NOMO-1 (cell line): ENCODE measurements around the gene IGF2BP2.
A peak's percentile ranks its signal among the peaks of the same experiment; 100 is the strongest.
"Not testable (repeated sequence)": the region's sequence is repeated elsewhere in the genome, so short reads cannot be mapped to it uniquely, and the experiment has no call there.

Experiments used
- DNase-seq, 2 experiments: peaks; one replicate each; lab custom pipeline; 2025; ENCODE audit not compliant: unreplicated experiment in 2 of 2; lab: John Stamatoyannopoulos, UW

The IGF2BP2 gene

DNA sequence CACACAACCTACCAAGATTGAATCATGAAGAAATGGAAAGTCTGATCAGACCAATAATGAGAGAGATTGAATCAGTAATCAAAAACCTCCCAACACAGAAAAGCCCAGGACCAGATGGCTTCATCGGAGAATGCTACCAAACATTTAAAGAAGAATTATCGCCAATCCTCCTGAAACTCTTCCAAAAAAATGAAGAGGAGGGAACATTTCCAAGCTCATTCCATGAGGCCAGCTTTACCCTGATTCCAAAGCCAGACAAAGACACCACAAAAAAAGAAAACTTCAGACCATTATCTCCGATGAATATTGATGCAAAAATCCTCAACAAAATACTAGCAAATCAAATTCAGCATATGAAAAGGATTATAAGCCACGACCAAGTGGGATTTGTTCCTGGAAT is 144.6 kb downstream of the IGF2BP2 start:
- no peak for DNase-seq

DNA sequence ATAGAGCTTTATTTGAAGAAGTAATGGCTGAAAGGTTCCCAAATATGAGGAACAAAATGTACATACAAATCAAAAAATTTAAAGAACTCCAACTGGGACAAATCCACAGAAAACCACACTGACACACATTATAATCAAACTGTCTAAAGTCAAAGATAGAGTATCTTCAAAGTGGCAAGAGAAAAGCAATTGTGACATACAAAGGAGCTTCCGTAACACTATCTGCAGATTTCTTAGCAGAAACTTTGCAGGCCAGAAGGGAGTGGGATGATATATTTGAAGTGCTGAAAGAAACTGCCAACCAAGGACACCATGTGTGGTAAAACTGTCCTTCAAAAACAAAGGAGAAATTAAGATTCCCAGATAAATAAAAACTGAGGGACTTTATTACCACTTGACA is 146.8 kb downstream of the IGF2BP2 start:
- no peak for DNase-seq

DNA sequence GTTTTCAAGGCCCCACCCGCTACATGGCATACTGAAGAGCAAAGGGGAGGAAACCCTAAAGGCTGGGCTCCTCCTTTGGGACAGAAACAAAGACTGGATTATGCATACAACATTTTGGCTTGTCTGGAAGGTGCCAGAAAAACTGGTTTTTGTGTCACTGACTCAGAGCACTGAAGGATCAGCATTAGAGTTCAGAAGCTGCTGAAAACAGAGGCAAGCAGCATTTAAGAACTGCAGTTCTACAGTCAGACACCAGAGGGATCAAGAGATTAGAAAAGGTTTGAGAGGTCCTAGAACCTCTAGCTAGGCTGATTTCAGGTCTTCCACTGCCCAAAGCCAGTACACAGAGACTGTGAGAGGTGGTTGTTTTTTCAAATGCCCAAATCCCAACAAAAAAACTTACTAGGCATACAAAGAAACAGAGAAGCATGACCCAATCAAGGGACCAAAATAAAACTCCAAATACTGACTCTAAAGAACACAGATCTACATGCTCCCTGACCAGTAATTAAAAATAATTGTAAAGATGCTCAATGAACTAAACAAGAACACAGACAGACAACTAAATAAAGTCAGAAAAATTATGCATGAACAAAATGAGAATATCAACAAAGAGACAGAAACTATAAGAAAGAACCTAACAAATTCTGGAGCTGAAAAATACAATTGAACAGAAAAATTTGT is 147.6 kb downstream of the IGF2BP2 start:
- peak; percentile 50 to 84 for DNase-seq

DNA sequence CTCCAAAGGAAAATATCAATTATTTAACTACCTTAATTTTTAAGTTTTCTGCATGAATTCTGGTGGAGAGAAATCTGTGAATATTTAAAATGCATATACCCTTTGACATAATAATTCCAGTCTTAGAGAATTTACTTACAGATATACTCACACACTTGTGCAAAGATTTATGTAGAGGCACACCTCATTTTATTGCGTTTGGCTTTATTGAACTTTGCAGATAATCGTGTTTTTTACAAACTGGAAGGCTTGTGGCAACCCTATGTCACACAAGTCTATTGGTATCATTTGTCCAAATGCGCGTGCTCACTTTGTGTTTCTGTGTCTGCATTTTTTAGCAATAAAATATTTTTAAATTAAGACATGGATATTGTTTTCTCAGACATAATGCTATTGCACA is 157.3 kb downstream of the IGF2BP2 start:
- DNase-seq, result no peak

DNA sequence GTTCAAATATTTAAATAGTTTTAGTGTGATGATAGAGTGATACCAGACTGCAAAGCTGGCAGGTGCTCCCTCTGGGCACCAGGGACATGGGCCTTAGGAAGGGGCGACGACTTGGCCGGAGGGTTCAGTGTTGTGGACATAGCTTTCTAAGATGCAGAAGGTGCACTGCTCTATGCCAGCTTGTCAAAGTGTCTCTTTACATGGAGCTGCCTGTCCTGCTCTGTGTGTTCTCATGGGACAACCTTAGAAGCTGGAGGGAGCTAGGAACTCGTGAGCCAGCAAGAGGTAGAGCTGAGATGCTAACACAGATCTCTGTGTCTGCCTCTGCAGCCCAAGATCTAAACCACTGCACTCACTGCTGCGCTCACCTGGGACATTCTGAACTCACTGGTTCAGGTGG is 160.9 kb downstream of the IGF2BP2 start:
- no peak for DNase-seq

DNA sequence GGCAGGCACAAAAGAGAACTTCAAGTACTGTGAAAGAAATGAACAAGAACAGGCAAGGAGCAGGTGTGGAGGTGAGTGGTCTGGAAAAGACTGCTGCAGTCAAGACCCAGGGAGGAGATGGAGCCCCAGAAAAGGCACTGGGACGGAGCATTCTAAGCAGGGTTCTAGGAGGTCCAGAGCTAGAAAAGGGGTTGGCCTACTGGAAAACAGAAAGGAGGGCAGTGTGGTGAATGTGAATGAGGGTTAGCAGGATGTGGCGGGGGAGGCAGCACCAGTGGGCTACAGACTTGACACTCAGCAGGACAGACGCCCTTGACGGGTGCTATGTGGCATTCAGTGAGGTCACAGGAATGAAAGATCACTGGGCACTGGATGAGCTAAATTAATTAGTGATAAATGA is 163.1 kb downstream of the IGF2BP2 start:
- no peak for DNase-seq

DNA sequence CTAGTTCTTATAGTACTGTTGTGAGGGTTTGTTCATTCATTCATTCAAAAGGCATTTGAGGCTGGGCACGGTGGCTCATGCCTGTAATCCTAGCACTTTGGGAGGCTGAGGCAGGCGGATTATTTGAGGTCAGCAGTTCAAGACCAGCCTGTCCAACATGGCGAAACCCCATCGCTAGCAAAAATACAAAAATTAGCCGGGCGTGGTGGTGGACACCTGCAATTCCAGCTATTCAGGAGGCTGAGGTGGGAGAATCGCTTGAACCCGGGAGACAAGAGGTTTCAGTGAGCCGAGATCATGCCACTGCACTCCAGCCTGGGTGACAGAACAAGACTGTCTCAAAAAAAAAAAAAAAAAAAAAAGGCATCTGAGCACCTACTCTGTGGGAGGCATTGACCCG is 163.5 kb downstream of the IGF2BP2 start:
- DNase-seq, result not testable (repeated sequence)

DNA sequence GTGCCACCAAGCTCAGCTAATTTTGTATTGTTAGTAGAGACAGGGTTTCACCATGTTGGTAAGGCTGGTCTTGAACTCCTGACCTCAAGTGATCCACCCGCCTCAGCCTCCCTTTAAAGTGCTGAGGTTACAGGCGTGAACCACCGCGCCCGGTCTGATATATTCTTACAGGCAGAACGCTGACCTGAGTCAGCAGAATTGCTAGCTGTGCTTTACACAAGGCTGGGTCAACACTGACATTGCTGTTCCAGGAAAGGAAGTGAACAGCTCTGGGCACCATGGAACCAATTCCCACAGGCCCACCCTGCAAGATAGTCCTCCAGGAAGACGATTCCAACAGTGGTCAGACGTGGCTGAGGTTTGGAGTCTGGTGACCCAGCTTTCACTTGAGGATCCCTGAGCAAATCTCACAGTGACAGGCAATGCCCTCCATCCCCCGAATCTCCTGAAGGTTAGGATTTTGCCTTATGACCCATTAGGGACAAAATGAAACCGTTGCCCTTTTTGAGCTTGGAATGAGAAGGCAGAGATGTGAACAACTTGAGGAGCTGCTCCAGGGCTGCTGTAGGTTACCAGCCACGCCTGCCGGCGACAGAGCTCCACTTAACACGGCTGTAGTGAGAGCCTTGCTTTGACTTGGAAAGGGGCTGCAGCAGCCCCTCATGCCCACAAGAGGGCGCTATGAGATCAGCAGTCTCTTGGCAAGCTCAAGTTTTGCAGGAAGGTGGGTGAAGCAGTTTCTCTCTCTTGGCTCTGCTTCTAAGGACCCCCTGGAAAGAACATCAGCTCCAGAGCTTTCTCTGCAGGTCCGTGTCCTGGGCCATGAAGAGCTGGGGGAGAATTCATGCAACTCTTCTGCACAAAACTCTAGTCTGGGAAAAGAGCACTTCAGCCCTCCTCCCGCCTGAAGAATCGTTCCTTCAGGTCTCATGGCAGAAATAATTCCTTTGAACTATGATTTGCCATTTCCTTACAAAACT is 164.6 kb downstream of the IGF2BP2 start:
- DNase-seq, result peak; percentile 75 to 81

DNA sequence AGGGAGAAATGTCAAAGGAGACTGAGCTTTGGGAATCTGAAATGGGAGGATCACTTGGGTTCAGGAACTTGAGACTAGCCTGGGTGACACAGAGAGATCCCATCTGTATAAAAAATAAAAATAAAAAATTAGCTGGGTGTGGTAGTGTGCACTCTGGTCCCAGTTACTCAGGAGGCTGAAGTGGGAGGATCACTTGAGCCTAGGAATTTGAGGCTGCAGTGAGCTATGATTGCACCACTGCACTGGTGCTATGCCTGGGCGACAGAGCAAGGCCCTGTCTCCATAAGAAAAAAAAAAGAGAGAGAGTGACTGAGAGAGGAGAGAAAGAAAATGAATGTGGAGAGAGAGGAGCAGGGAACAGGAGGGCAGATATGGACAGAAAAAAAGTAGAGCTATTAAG is 165.9 kb downstream of the IGF2BP2 start:
- no peak for DNase-seq

DNA sequence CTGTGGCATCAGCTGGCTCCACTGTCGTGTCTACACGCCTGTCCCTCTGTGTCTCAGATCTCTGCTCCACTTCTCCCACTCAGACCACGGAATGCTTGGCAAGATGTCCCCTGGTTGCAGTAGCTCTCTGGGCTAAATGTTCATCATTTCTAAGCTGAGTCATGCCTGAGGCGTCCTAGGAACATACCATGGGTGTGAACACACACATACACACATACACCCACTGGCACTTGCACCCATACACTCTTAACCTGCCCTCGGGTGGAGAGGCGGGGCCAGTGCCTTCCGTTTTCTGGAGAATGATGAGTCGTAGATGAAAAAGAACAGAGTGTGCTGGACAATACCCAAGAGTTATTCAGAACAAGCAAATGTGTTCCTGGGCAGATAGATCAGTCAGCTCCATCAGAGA is 166.3 kb downstream of the IGF2BP2 start:
- DNase-seq, result no peak

DNA sequence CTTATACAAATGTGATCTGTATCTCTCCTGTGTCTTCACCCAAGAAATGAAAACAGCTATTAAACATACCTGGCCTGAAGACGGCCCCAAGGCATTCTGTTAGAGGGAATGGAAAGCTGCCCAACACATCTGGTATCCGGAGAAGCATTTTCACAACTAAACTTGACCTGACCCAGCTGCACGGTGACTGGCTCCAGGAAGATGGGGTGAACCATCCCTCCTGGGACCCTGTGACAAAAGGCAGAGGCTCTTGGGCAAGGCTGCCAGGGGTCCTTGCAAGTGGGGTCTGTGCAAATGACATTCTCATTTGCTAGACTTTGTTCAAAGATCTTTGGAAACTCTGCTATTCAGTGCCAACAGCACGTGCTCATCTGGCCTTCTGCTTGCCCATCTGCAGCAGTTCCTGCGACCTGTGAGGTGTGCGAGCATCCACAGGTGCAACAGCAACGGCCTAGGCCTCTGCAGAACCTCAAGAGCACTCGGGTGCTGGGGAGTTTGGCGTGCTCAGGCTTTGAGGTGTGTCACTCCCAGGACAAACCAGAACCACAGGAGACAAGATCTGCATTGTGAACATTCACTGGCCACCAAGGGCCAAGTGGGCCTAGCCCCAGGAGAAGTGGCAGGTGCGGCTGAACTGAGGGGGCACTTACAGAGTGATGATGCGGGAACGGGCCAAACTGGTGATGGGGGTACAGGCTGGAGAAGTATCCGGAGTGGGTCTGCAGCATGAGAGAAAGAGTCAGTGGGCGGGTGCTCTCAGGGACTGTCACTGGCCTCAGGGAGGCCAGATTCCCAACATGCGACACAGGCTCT is 166.9 kb downstream of the IGF2BP2 start:
- no peak for DNase-seq

DNA sequence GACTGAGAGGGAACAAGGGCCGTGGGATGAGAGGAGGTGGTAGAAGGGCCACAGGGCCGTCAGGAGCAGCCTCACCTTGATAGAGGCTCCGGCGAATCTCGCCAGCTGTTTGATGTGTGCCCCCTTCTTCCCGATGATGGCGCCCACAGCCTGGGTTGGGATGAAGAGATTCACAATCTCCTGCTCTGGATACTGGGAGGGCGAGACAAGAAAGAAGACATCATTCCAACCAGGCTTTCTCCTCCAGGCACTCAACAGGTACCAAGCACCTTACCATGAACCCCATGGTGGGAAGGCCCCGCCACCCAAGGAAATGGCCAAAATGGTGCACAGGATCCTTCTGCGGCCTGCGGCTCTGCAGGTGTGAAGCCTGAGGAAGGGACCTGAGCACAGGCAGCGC is 167.6 kb downstream of the IGF2BP2 start:
- DNase-seq, result no peak

DNA sequence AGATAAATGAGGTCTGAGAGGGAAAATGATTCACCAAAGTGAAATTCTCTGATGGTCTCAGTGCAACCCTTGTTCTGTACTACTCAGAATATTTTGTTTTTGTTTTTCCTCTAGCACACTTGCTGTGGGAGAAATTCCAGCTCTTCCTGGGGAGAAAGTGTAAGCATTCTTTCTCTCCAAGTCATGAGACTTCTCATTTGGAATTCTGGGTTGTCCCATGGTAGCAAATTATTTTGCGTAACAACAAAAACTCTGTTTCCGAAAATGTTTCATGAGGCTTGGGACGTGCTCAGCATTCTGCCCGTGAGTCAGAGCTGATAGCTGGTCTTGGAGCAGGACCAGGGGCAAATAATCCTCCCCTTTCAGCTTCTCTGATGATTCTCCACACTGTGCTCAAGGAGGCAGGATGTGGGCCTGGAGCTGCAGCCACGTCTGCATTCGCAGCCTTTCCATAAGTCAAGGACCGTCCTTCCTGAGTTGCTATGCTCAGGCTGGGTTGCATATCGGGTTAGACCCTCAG is 168.5 kb downstream of the IGF2BP2 start:
- DNase-seq, result no peak

DNA sequence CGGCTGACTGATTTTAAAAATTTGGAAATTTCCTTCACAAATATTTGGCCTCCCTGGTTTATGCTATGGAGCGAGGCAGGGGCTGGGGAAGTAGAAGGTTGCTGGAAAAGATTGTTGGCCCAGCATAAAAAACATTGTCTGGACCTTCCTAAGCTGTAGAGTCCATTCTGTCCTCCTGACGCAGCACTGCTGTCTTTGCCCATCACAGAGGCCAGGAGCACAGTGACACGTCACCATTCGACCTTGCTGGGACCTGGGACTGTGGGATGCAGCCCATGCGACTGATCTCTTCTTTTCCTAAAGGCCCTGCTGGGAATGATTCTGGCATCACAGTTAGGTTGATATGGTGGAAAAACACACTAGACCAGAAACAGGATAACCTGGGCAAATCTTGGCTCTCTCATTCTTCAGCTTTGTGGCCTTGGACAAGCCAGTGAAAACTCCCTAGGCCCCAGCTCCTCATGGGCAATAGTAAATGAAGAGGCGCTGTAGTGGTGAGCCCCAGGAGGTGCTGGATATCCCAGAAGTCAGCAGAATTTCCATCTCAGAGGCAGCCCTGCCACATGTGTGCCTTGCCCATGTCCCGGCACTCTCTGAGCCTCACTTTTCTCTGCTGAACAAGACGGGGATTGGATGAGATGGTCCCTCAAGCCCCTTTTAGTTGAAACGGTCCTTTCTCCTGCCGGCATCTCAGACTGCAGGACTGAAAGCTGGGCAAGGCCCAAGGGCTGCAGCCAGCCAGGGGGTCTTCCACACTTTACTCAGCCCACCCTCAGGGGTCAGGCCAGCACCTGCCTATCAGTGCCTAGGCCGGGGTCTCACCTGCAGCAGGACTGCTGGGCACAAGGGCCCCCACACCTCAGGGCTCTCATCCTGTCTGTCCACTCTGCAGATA is 169.2 kb downstream of the IGF2BP2 start:
- DNase-seq, result no peak

DNA sequence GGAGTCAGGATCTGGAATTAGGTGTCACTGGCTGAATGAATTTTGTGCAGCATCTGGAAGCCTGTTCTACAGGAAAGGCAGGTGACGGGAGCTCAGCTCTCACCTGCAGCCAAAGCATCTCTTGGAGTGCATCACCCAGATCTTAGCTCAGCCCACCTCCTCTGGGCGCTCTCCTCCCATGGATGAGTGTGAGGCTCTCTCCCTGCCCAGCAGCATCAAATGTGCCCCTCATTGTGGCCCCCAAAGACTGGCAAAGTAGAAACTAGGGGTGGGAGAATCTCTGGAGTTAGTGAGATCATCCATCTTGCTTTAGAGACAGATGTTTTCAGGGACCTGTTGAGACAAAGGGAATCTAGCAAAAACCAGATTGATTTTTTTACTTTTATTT is 170.1 kb downstream of the IGF2BP2 start:
- no peak for DNase-seq

DNA sequence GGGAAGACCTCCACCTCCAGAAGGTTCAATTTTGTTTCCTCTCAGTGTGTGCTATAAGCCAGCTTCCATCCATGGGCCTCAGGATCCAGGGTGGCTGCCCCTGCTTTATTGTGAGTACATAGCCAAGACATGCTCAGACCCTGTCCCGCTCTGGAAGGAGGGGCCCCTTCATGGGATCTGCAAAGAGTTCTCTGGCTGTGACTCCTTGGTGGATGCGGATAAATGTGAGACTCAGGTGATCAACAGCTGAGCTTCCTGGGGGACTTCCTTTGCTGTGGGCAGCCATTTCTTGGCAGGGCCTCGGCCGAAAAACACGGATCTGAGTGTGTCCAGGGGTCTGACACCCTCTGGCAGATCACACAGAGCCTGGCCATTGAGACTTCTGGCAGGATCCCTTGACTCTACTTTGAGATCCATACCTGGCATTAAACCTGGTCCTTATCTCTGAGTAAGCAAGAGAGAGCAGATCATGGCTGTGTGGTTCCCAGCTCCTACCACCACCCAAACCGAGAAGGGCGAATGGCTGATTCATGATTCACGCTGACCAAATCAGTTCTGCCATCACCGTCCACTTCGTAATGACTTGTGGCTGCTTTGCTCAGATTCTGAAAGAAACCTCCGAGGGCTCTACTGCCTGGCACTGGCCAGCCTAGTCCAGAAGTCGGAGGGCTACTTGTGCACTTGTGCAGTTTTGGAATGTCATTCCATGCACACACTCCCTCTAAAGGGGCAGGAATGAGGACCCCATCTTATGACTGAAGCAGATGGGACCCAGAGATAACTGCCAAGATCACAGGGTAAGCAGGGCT is 170.7 kb downstream of the IGF2BP2 start:
- no peak for DNase-seq

DNA sequence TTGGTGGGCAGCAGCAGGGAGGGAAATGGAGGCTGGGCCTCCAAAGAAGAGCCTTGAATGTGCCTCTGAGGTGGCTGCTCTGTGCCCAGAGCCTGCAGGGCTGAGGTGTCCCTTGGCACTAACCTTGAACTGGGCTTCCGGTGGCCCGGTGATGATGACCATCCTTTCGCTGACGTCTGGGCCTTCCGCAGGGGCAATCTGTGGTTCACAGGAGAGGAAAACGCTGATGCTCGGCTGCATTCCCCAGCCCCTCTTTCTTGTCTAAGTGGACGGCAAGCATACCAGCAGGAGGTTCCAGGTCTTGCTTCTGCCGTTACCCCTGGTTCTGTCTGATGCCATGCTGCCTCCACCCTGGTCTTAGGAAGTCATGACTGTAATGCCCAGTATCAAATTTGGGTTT is 172.9 kb downstream of the IGF2BP2 start:
- no peak for DNase-seq

DNA sequence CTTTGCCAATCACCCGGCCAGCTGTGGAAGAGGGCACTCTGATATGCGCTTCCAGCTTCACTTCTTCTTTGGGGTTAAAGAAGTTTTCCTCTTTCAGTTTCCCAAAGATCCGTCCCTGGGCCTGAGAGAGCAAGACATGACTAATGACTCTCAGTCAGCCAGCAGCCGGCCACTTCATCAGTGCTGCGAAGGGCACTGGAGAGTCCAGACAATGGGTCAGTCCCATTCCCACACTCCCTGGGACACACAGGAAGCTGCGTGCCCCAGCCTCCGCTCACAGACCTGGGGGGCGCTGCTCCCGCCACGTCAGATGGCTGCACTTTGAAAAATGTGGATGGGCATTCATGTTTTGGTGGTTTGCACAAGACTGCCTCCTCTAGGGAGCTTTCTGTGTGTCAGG is 175.4 kb downstream of the IGF2BP2 start:
- DNase-seq, result no peak

DNA sequence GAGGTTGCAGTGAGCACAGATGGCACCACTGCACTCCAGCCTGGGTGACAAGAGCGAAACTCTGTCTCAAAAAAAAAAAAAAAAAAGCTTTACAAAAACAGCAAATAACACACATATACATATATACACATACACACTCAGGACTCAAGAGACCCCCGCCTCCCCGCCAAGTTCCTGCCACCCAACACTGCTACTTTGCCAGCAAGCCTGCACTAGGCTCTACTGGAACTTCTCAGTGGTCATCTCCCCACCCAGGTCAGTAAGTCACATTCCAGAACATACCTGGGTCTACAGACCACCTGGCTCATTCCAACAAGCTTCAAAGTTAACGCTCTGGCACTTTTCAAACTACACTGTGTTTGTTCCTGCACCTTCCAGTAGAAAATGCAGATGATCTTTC is 176.4 kb downstream of the IGF2BP2 start:
- no peak for DNase-seq
